HUDEP-2 (cell line): ENCODE measurements around the gene TAMM41.
A peak's percentile ranks its signal among the peaks of the same experiment; 100 is the strongest.
"Not testable (repeated sequence)": the region's sequence is repeated elsewhere in the genome, so short reads cannot be mapped to it uniquely, and the experiment has no call there.

Source experiments
- DNase-seq, 76 experiments: peaks; one replicate each; lab custom pipeline; 2025; ENCODE audit not compliant: unreplicated experiment in 76 of 76; lab: John Stamatoyannopoulos, UW

The TAMM41 gene

DNA sequence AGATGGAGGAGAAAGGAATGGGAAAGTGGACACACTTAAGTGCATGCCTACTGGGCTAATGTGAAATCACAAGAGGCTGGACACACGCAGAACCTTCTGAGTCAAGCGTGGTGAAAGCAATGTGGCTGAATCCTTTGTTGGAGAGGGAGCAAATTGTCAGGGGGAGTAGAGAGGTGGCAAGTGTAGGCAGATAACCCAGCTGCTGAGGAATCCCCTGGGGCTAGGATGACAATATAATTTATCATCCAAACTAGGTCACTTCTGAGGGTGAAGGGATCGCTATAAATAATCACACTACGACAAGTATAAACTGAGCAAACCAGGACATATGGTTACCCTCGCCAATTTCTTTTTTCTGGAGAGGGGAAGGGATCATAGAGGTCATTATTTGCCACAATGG lies 28.7 kb downstream of the TAMM41 start:
- no peak for DNase-seq

DNA sequence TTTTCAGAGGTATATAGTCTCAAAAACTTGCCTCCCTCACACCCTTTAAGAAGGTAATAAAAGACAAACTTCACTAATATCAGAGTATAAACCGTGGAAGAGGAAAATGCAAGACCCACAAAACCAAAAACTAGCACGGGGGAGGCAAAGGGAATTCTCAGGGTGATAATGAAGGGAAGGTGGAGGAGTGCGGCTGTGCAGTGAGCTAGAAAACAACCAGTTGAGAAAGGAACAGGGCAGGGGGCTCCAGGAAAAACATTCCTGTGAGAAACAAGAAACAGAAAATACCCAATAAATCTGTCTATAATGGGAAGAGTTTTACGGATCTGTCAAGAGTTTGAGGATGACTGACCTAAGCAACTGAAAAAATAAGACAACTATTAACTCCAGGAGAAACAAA lies 31.6 kb downstream of the TAMM41 start:
- no peak for DNase-seq

DNA sequence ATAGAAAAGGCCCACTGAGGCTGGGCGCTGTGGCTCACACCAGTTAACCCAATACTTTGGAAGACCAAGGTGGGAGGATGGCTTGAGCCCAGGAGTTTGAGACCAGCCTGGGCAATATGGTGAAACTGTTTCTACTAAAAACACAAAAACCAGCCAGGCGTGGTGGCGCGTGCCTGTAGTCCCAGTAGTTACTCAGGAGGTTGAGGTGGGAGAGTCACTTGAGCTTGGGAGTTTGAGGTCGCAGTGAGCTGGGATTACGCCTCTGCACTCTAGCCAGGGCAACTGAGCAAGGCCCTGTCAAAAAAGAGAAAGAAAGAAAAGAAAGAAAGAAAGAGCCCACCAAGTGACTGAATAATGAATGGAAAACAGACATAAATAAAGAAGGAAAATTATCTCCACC lies 32.0 kb downstream of the TAMM41 start:
- DNase-seq: no peak

DNA sequence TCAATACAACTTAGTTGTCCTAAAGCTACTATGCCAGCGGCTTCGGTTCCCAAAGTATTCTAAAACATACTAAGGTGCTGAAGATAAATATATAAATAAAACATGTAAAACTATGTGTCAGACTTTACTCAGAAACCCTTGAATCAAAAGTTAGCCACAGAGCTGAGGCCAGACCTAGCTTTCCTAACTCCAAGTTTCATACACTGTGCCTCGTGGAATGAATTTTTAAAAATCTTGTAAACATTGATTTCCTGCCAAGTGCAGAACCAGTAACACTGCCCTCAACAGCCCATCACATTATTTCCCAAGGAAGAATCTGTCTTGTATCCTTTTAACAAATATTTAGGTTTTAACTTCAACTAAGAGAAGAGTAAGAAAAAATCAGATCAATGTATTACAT lies 36.4 kb downstream of the TAMM41 start:
- DNase-seq: no peak

DNA sequence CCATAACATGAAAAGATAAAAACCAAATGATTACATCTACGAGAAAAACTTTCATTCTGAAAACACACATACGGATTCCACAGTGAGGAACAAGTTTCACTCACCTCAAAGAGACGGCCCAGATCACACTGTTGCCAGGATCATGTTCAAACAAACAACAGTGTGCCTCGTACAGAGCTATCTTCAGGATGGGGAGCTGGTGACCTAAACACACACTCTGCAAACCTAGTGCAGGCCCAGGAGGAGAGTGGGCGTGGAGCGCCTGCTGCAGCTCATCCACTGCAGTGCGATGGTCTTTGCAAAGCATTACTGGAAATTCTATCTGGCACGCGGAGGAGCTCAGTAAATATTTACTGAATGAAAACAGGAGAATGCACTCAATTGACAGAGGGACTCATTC lies 38.5 kb downstream of the TAMM41 start:
- no peak for DNase-seq

DNA sequence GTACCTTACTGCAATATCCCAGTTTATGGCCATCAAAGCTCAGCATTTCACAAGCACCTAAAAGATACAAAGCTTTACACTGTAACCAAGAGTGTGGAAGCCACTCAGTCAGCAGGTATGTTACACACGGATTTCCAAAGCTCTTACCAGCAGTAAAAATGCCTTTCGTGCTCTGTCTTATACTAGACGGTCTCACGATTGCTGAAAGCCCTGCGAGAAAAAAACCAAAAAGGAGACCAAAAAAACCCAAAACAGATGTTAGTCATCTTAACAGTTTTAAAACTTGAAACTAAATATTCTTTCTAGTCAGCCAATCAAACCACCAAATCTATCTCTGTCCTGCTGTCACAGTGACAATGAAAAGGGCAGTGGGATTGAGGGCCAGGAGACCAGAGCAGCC lies 39.0 kb downstream of the TAMM41 start:
- DNase-seq: no peak

DNA sequence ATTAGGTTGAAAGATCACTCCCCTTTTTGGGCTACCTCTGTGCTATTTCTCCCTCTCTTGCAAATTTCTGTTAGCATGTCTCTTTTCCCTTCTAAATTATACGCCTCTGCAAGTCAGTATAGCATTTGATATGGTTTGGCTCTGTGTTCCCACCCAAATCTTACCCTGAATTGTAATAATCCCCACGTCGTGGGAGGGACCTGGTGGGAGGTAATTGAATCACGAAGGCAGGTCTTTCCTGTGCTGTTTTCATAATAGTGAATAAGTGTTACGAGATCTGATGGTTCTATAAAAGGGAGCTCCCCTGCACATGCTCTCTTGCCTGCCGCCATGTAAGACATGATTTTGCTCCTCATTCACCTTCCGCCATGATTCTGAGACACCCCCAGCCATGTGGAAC lies 41.0 kb downstream of the TAMM41 start:
- DNase-seq: no peak

DNA sequence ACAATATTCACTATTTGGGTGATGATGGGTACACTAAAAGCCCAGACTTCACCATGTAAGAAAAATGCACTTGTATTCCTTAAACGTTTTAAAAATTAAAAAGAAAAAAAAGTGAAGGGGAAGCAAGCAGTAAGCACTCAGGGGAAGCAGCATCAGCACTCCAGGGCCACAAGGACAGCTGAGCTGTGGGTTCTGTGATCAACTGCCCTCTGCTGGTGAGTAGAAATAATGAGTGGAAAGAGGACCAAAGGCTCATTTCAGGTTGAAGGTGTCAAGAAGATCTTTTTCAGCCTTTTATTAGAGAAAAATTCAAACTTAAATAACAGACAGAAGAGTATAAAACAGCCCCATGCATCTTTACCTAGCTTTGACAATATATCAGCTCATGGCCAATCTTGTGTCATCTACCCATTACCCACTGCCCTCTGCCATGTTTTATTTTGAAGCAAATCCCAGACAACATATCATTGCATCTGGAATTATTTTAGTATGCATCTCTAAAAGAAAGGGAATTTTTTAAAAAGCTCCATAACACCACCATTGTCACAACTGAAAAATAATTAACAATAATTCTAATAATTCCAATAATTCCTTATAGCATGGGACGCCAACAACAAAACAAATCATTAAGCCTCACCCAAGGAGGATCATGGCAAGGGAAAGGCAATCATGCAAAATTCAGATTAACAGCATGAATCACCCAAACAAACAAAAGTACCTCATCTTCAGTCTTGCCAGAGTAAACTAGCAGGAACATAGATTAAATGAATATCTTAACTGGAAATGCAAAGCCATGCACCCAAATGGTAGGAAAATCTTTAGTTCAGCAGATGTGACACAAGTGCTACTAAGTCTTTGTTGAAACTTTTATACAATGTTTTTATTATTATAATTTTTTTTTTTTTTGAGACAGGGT lies 42.5 kb downstream of the TAMM41 start:
- peak in 28 of 76 experiments; percentile 1 to 56 (median 24) for DNase-seq

DNA sequence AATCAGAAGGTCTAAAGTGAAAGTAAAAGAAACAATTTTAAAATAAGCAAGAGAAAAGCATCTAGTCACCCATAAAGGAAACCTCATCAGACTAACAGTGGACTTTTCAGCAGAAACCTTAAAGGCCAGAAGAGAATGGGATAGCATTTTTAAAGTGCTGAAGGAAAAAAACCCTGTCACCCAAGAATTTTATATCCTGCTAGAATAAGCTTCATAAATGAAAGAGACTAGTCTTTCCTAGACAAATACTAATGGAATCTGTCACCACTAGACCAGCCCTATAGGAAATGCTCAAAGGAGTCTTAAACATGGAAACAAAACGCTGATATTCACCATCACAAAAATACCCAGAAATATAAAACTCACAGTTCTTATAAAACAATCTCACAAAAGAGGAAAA lies 46.9 kb downstream of the TAMM41 start:
- DNase-seq: no peak

DNA sequence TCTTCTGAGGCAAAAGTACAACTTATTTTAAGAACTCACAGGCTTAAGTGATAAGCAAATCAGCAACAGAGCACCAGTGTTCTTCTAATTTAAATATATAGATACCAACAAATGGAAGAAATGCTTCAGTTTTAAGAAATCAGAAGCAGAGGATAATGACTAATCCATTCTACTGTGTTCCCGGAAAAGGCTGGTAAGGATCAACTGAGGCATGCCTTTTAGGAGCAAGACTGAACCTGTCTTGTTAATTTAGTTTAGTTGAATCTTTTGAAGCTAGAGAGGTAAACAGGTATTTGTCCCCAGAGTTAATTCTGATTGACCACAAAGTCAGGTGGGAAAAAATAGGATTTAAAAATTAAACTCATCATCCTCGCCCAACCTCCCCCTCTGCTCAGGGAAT lies 51.8 kb downstream of the TAMM41 start:
- DNase-seq: no peak

DNA sequence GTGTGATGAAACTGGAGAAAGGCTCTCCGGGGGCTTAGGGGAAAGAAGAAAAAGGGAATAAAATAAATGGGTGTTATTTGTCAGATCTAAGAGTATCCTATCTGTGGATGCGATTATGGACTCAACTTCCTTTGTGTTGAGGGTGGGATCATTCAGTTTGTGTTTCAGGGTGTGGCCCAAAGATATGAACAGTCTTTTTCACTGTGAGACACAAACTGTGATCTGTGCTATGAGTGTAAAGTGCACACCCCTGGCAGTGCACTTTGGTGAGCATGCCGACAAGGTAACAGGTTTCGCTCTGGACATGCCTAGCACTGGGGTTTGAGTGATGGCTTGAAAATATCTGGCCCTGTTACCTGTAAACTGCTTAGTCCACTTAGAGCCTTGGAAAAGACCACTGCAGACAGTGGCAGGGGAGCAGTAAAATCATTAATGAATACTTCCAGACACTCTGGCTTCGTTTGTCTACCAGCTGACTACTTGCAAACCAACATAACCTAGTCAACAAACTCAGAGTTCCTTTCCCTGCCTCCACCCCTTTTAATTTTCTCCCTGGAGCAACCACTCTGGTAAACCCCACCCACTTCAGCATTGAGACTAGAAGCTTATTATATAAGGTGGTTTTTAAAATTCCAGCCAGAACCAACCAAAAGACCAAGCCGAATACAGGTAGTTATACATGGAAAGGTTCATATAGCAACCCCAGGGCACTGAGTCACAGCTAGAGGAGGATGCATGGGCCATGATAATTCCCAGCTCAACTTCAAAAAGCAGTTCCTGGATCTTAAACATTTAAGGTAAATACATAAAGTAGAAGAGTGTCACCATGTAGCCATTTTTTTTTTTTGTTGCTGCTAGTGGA lies 55.1 kb downstream of the TAMM41 start:
- DNase-seq: no peak

DNA sequence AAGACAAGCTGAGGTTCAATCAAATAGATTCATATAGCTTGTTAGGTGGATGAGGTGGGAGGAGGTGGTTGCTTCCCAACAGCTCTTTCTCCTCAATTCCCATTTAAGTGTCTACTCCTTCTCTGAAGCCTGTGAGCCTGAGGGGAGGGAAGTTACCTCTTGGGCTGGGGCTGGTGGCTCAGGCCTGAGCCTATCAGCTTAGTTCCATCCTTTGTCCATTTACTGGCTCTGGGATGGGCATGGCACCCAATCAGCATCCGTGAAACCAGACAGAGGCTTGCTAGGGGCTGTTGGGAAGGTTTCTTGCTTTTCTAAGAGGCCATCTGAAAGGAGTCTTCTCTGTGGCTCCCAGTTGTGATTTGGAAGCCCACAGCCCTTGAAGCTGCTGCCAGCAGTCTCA lies 57.3 kb downstream of the TAMM41 start:
- DNase-seq: no peak

DNA sequence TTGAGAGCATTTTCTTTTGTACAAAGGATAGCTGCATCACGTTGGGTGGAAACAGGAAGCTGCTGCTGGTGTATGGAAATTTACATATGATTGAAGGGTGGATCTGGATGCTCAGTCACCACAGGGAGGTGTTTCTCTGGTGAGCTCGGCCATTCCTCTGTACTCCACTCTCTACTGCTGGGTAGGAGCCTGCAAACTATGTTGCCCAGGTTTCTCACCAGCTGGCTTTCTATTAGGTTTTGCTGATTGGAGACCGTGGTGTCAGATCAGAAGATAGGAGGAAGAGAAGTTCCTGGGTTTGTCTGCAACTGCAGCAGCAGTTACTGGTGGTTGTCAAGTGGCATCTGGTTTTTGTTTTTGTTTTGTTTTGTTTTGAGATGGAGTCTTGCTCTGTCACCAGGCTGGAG lies 61.7 kb downstream of the TAMM41 start:
- no peak for DNase-seq

DNA sequence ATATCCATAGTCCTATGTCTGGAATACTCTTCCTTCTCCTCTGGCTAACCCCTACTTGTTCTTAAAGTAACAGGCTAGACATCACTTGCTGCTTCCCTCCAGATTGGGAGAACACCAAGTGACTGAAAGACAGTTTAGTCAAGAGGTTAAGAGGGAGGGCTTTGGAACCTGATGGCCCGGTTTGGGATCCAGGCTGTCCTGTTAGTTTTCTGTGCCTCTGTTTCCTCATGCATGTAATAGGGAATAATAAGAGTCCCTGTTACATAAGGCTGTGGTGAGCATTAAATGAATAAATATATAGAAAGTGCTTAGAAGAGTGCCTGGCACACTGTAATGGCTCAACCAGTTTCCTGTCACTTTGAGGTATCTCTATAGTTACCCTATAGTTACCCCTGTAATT lies 66.3 kb downstream of the TAMM41 start:
- DNase-seq: no peak

DNA sequence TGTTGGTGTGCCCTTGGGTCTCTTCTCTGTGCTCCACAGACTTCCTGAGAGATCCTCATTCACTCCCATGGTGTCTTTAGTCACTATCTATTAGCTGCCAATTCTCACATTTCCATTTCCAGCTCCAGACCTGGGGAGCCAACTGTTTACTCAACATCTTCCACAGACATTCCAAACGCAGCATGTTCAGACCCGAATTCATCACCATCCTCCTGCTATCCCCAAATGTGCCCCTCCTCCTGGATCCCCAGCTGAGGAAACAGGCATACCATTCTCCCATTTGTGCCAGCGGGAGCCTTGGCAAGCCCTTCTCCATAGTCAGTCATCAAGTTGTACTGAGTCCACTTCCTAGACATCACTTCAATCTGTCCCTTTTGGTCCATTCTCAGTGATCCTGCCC lies 67.1 kb downstream of the TAMM41 start:
- no peak for DNase-seq

DNA sequence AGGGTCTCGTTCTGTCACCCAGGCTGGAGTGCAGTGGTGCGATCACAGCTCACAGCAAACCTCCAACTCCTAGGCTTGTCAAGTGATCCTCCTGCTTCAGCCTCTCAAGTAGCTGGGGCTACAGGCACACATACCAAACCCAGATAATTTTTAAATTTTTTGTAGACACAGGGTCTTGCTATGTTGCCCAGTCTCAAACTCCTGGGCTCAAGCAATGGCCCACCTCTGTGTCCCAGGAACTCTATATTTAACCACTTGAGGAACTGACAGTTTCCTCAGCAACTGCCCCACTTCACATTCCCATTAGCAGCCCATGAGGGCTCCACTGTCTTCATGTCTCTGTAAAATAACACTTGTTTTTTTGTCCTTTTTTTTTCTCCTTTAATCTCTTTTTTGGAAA lies 68.4 kb downstream of the TAMM41 start:
- no peak for DNase-seq

DNA sequence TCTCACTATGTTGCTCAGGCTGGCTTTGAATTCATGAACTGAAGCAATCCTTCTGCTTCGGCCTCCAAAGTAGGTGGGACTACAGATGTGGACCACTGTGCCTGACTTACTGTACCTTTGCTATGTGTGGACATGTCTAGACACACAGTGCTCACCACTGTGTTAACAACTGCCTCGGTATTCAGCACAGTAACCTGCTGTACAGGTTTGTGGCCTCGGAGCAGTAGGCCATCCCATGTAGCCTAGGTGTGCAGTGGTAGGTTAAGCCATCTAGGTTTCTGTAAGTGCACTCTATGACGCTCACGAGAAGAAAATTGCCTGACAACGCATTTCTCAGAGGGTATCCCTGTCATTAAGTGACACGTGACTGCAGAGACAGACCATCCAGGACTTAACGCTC lies 70.3 kb downstream of the TAMM41 start:
- no peak for DNase-seq

DNA sequence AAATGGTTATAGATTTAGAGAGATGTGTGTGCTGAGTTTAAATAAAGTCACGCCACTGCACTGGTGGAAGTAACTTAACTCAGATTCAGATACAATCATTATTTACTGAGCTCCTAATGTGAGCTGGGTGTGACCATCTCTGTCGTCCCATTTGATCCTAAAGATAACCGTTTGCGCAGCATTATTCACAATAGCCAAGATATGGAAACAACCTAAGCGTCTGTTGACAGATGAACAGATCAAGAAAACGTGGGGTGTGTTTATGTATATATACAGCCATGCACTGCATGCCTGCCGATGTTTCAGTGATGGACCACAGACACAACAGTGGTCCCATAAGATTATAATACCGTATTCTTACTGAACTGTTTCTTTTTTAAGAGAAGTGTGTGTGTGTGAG lies 71.2 kb downstream of the TAMM41 start:
- no peak for DNase-seq

DNA sequence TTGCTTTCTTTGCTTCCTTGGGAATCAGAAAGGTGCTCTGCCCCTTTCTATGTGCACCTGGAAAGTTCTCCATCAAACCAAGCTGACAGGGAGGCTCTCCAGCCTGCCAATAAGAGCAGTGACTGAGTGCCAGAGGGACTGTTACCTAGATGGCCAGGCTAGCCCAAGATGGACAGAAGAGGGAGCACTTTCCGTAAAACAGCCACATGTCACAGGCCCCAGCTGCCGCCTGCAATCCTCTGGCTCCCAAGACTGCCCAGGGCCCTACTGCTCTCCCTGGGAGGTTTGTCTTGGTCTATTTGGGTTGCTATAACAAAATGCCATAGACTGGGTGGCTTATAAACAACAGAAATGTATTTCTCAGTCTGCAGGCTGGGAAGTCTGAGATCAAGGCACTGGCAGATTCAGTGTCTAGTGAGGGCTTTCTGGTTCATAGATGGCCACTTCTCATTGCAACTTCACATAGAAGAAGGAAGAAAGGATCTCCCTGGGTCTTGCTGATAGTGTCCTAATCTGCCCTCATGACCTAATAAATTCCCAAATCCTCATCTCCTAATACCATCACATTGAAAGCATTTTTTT lies 72.3 kb downstream of the TAMM41 start:
- peak in 13 of 76 experiments; percentile 3 to 36 (median 11) for DNase-seq

DNA sequence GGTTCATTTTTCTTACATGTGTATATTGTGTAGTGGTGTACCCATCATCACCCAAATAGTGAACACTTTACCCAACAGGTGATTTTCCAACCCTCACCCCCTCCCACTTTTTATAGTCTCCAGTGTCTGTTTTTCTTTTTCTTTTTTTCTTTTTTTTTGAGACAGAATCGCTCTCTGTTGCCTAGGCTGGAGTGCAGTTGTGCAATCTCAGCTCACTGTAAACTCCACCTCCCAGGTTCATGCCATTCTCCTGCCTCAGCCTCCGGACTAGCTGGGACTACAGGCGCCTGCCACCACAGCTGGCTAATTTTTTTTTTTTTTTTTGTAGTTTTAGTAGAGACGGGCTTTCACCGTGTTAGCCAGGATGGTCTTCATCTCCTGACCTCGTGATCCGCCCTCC lies 74.8 kb downstream of the TAMM41 start:
- DNase-seq: not testable (repeated sequence)
